Neural cell (in vitro differentiated cells): ENCODE results near the gene FAAH. TPM values are rescaled to one million over a fixed set of nuclear protein-coding genes. Genes with fewer than 3 reads are reported as not detected.
A peak's percentile ranks its signal among the peaks of the same experiment; 100 is the strongest.

Source experiments
- H2AFZ ChIP-seq: fragments of 200-600, 300-800 bp; sonication (generic), shearing (Covaris generic); 2 replicates; pipeline ENCODE4 v1.6.0; 2014; ENCODE audit warnings: low read depth, mild to moderate bottlenecking, antibody characterized with exemption, low read length, moderate library complexity
- H3F3A ChIP-seq: fragments of 200-600 bp; shearing (Covaris generic); 2 replicates; pipeline ENCODE4 v1.6.1; 2016; ENCODE audit warnings: mild to moderate bottlenecking, moderate library complexity, mixed read lengths, antibody characterized with exemption, low read length; ENCODE audit not compliant: insufficient read depth, poor library complexity, severe bottlenecking
- H3K27ac ChIP-seq: fragments of 200-600, 300-800 bp; sonication (generic), shearing (Covaris generic); 2 replicates; pipeline ENCODE4 v1.5.1; 2014; ENCODE audit warnings: mild to moderate bottlenecking, low read length, moderate library complexity
- H3K27me3 ChIP-seq: fragments of 300-800, 200-600 bp; sonication (generic), shearing (Covaris generic); 2 replicates; pipeline ENCODE4 v1.6.0; 2014; ENCODE audit warnings: mild to moderate bottlenecking, low read depth, low read length, moderate library complexity; ENCODE audit not compliant: insufficient read depth
- H3K36me3 ChIP-seq: fragments of 300-800, 200-600 bp; sonication (generic), shearing (Covaris generic); 2 replicates; pipeline ENCODE4 v1.5.1; 2014; ENCODE audit warnings: mild to moderate bottlenecking, antibody characterized with exemption, low read length, moderate library complexity; ENCODE audit not compliant: insufficient read depth
- H3K4me2 ChIP-seq: fragments of 300-800, 200-600 bp; sonication (generic), shearing (Covaris generic); 2 replicates; pipeline ENCODE4 v1.6.0; 2014; ENCODE audit warnings: mild to moderate bottlenecking, low read length
- H3K4me3 ChIP-seq: fragments of 300-800, 200-600 bp; sonication (generic), shearing (Covaris generic); 2 replicates; pipeline ENCODE4 v1.5.1; 2014; ENCODE audit warnings: mild to moderate bottlenecking, low read length, moderate library complexity
- H3K79me2 ChIP-seq: fragments of 200-600 bp; shearing (Covaris generic); replicated peaks from 2 replicates; pipeline ENCODE4 v1.6.0; 2014; ENCODE audit warnings: mild to moderate bottlenecking, low read length, moderate library complexity; ENCODE audit not compliant: insufficient read depth
- H3K9ac ChIP-seq: fragments of 300-800, 200-600 bp; sonication (generic), shearing (Covaris generic); 2 replicates; pipeline ENCODE4 v1.6.1; 2016; ENCODE audit warnings: mild to moderate bottlenecking, low read length, mixed read lengths
- H3K9me2 ChIP-seq: fragments of 200-600 bp; shearing (Covaris generic); 2 replicates; pipeline ENCODE4 v1.6.1; 2016; ENCODE audit warnings: mild to moderate bottlenecking, low read length, mixed read lengths; ENCODE audit not compliant: insufficient read depth
- H3K9me3 ChIP-seq: fragments of 200-600, 300-800 bp; sonication (generic), shearing (Covaris generic); 2 replicates; pipeline ENCODE4 v1.6.1; 2016; ENCODE audit warnings: mild to moderate bottlenecking, mixed run types, low read length, moderate library complexity, mixed read lengths
- H4K20me1 ChIP-seq: fragments of 200-600 bp; shearing (Covaris generic); 2 replicates; pipeline ENCODE4 v1.6.1; 2016; ENCODE audit warnings: mild to moderate bottlenecking, mixed run types; ENCODE audit not compliant: insufficient read depth
- EP300 ChIP-seq: fragments of 450-650 bp; conservative IDR thresholded peaks from 2 replicates; pipeline ENCODE4 v1.6.1; 2014; ENCODE audit warnings: antibody characterized with exemption, mild to moderate bottlenecking, moderate library complexity; ENCODE audit not compliant: poor library complexity, severe bottlenecking
- EZH2 ChIP-seq: fragments of 200-600, 300-800 bp; shearing (Covaris generic), sonication (generic); IDR thresholded peaks from 2 replicates; pipeline ENCODE4 v1.6.1; 2014; ENCODE audit warnings: antibody characterized with exemption, low read length, borderline replicate concordance, mild to moderate bottlenecking; ENCODE audit not compliant: insufficient read depth, poor library complexity, severe bottlenecking
- MXI1 ChIP-seq: fragments of 450-650 bp; conservative IDR thresholded peaks from 2 replicates; pipeline ENCODE4 v1.6.1; 2014; ENCODE audit warnings: antibody characterized with exemption, mild to moderate bottlenecking; ENCODE audit not compliant: poor library complexity, severe bottlenecking
- POLR2AphosphoS5 ChIP-seq: IDR thresholded peaks from 2 replicates; pipeline ENCODE4 v1.6.1; 2012
- RAD21 ChIP-seq: fragments of 450-650 bp; conservative IDR thresholded peaks from 2 replicates; pipeline ENCODE4 v1.6.1; 2014; ENCODE audit warnings: antibody characterized with exemption, mild to moderate bottlenecking, moderate library complexity
- SMC3 ChIP-seq: fragments of 450-650 bp; conservative IDR thresholded peaks from 2 replicates; pipeline ENCODE4 v1.6.1; 2014; ENCODE audit warnings: antibody characterized with exemption, mild to moderate bottlenecking, moderate library complexity; ENCODE audit not compliant: poor library complexity
- TAF1 ChIP-seq: IDR thresholded peaks from 2 replicates; pipeline ENCODE4 v1.6.1; 2012; ENCODE audit warnings: low read depth
- polyA plus RNA-seq: library from polyadenylated mRNA; depleted of rRNA; stranded (reverse); fragments of >200 nt; gene quantifications from 2 replicates; pipeline ENCODE4 v1.2.3, GENCODE V29; 2014
- TF ChIP-seq, protein P1 (sequence below): fragments of 450-650 bp; IDR thresholded peaks from 2 replicates; pipeline ENCODE4 v1.5.1; 2014; ENCODE audit warnings: antibody characterized with exemption, mild to moderate bottlenecking, moderate library complexity; ENCODE audit not compliant: poor library complexity, severe bottlenecking
- TF ChIP-seq, protein P2 (sequence below): IDR thresholded peaks from 2 replicates; pipeline ENCODE4 v1.6.1; 2012; ENCODE audit warnings: borderline replicate concordance

The FAAH gene
- polyA plus RNA-seq, 1 donor from 2014 or later = 106 TPM

GRCh38 chr1:46379996-46380395 is 14.1 kb upstream of the FAAH start:
- H3K27ac ChIP-seq = no peak overlapping the region
- H3K36me3 ChIP-seq = no peaks in the 10 kb centered on the region
- no peaks in the 10 kb centered on the region for H3F3A ChIP-seq
- H3K9me3 ChIP-seq = no peaks in the 10 kb centered on the region
- H3K9ac ChIP-seq = no peak overlapping the region
- H3K27me3 ChIP-seq = no peaks in the 10 kb centered on the region
- H3K4me2 ChIP-seq = no peak overlapping the region
- no peaks in the 10 kb centered on the region for H3K9me2 ChIP-seq
- no peaks in the 10 kb centered on the region for H3K79me2 ChIP-seq
- H2AFZ ChIP-seq = no peak overlapping the region
- no peaks in the 10 kb centered on the region for H4K20me1 ChIP-seq
- no peak overlapping the region for H3K4me3 ChIP-seq
- TF ChIP-seq, protein P1, sequence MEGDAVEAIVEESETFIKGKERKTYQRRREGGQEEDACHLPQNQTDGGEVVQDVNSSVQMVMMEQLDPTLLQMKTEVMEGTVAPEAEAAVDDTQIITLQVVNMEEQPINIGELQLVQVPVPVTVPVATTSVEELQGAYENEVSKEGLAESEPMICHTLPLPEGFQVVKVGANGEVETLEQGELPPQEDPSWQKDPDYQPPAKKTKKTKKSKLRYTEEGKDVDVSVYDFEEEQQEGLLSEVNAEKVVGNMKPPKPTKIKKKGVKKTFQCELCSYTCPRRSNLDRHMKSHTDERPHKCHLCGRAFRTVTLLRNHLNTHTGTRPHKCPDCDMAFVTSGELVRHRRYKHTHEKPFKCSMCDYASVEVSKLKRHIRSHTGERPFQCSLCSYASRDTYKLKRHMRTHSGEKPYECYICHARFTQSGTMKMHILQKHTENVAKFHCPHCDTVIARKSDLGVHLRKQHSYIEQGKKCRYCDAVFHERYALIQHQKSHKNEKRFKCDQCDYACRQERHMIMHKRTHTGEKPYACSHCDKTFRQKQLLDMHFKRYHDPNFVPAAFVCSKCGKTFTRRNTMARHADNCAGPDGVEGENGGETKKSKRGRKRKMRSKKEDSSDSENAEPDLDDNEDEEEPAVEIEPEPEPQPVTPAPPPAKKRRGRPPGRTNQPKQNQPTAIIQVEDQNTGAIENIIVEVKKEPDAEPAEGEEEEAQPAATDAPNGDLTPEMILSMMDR = no peak
- no peak for TF ChIP-seq TAF1
- TF ChIP-seq RAD21 = no peak
- no peak for TF ChIP-seq EZH2
- no peak for TF ChIP-seq POLR2AphosphoS5

- no peaks in the 10 kb centered on the region for H3K9me2 ChIP-seq
- H3K36me3 ChIP-seq = no peaks in the 10 kb centered on the region
- no peak for TF ChIP-seq EZH2
- TF ChIP-seq EP300 = no peak
- no peak for TF ChIP-seq POLR2AphosphoS5
- no peak overlapping the region for H3K4me3 ChIP-seq
- H3K9me3 ChIP-seq = no peaks in the 10 kb centered on the region
- no peak overlapping the region for H3K4me2 ChIP-seq
- no peaks in the 10 kb centered on the region for H3K27me3 ChIP-seq
- H3K79me2 ChIP-seq = no peaks in the 10 kb centered on the region
- no peaks in the 10 kb centered on the region for H3F3A ChIP-seq
- no peak overlapping the region for H3K9ac ChIP-seq
- H2AFZ ChIP-seq = no peak overlapping the region
- H4K20me1 ChIP-seq = no peaks in the 10 kb centered on the region
- H3K27ac ChIP-seq = no peak overlapping the region
Measured at GRCh38 chr1:46380508-46380907, 13.6 kb upstream of the FAAH start.

- no peaks in the 10 kb centered on the region for H3K9me2 ChIP-seq
- H3K4me2 ChIP-seq = peak overlapping the region; percentile 38
- TF ChIP-seq, protein P2, sequence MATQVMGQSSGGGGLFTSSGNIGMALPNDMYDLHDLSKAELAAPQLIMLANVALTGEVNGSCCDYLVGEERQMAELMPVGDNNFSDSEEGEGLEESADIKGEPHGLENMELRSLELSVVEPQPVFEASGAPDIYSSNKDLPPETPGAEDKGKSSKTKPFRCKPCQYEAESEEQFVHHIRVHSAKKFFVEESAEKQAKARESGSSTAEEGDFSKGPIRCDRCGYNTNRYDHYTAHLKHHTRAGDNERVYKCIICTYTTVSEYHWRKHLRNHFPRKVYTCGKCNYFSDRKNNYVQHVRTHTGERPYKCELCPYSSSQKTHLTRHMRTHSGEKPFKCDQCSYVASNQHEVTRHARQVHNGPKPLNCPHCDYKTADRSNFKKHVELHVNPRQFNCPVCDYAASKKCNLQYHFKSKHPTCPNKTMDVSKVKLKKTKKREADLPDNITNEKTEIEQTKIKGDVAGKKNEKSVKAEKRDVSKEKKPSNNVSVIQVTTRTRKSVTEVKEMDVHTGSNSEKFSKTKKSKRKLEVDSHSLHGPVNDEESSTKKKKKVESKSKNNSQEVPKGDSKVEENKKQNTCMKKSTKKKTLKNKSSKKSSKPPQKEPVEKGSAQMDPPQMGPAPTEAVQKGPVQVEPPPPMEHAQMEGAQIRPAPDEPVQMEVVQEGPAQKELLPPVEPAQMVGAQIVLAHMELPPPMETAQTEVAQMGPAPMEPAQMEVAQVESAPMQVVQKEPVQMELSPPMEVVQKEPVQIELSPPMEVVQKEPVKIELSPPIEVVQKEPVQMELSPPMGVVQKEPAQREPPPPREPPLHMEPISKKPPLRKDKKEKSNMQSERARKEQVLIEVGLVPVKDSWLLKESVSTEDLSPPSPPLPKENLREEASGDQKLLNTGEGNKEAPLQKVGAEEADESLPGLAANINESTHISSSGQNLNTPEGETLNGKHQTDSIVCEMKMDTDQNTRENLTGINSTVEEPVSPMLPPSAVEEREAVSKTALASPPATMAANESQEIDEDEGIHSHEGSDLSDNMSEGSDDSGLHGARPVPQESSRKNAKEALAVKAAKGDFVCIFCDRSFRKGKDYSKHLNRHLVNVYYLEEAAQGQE = no peak
- TF ChIP-seq TAF1 = no peak
- TF ChIP-seq MXI1 = no peak
- TF ChIP-seq, protein P1 = no peak
- TF ChIP-seq SMC3 = no peak
- no peak for TF ChIP-seq RAD21
- TF ChIP-seq EP300 = no peak
- no peak for TF ChIP-seq POLR2AphosphoS5
- TF ChIP-seq EZH2 = no peak
- H3K27ac ChIP-seq = no peak overlapping the region
- no peaks in the 10 kb centered on the region for H3K79me2 ChIP-seq
- no peak overlapping the region for H2AFZ ChIP-seq
- H3K9ac ChIP-seq = peak overlapping the region; percentile 16
- peak overlapping the region; percentile 92 for H3K4me3 ChIP-seq
- no peaks in the 10 kb centered on the region for H3K9me3 ChIP-seq
- H4K20me1 ChIP-seq = no peaks in the 10 kb centered on the region
- H3K27me3 ChIP-seq = no peaks in the 10 kb centered on the region
- no peaks in the 10 kb centered on the region for H3F3A ChIP-seq
- no peaks in the 10 kb centered on the region for H3K36me3 ChIP-seq
Measured at GRCh38 chr1:46393510-46393909, 607 bp upstream of the FAAH start.
